ENCODE measurements around the gene UBE2J2.

Gene UBE2J2

DNA sequence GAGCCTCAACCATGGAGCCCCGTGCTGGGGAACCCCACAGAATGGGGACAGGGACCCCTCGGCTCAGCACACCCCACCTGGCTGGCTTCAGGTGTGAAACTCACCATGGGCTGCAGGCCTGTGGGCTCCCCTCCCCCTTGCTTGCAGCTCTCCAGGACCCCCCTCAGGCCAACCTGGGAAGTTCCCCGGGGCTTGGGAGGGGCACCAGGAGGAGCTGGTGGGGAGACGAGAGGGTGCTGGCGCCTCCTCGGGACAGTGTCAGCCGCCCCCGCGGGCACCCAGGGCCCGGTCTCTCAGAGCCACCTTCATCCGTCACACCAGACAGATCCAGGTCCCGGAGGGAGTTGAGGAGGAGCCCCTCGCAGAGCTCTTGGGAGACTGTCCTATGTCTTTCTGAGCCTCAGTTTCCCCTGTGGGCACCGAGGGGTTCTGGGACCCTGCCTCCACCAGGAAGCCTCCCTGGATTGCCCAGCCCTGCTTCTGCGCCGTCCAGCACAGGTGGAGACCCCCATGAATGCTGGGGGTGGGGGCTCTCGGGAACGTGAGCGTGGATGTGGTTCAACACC is 66.6 kb downstream of the UBE2J2 start:
- DNase-seq, result no peak

GRCh38 chr1:1206376-1206965 is 67.2 kb downstream of the UBE2J2 start, which contains the start of gene TNFRSF18:
TSS of gene TNFRSF18 (minus strand) at chr1:1206592. CDS start at chr1:1206571, 21 bp downstream.
- no peak for DNase-seq

GRCh38 chr1:1205769-1206375 is 67.8 kb downstream of the UBE2J2 start:
- DNase-seq, result no peak

GRCh38 chr1:1204998-1205768 is 68.5 kb downstream of the UBE2J2 start:
- DNase-seq, result no peak

GRCh38 chr1:1204425-1204920 is 69.2 kb downstream of the UBE2J2 start:
- no peak for DNase-seq
